Measurements from ENCODE around the gene ARNT2. TPM values are rescaled to one million over a fixed set of nuclear protein-coding genes. Genes with fewer than 3 reads are reported as not detected.

Gene ARNT2
- total and polyA plus RNA-seq, 2 experiments from 2014 or later: 3.9 to 5.3 TPM

GRCh38 chr15:80587007-80587406 lies 182.8 kb downstream of the ARNT2 start:
- Histone ChIP-seq H3K4me3 (no peak overlapping the region), H3K27me3 (no peaks in the 10 kb centered on the region), H3K79me2 (no peaks in the 10 kb centered on the region), H4K20me1 (ENCODE audit: insufficient read depth, poor library complexity, severe bottlenecking) (no peaks in the 10 kb centered on the region), H3K36me3 (replicated peaks; ENCODE audit: insufficient read depth, low read depth) (no peaks in the 10 kb centered on the region), H3K4me1 (ENCODE audit: insufficient read depth) (peaks cover 11% of the 10 kb centered on the region), H2AFZ (no peak overlapping the region), H3K9me3 (ENCODE audit: low read depth) (no peaks in the 10 kb centered on the region), H3K9me2 (replicated peaks; ENCODE audit: insufficient read depth) (no peaks in the 10 kb centered on the region), H3K4me2 (no peak overlapping the region), H3K27ac (no peak overlapping the region)
- 83% methylated on average over 2 of the region's 2 CpGs for WGBS (ENCODE audit: low lambda C conversion rate, missing lambda C conversion rate)
- no peak for TF ChIP-seq EZH2phosphoT487 (IDR thresholded peaks at IDR 0.05; ENCODE audit: low read depth, severe bottlenecking, unreplicated experiment)
- TF ChIP-seq, protein P1, sequence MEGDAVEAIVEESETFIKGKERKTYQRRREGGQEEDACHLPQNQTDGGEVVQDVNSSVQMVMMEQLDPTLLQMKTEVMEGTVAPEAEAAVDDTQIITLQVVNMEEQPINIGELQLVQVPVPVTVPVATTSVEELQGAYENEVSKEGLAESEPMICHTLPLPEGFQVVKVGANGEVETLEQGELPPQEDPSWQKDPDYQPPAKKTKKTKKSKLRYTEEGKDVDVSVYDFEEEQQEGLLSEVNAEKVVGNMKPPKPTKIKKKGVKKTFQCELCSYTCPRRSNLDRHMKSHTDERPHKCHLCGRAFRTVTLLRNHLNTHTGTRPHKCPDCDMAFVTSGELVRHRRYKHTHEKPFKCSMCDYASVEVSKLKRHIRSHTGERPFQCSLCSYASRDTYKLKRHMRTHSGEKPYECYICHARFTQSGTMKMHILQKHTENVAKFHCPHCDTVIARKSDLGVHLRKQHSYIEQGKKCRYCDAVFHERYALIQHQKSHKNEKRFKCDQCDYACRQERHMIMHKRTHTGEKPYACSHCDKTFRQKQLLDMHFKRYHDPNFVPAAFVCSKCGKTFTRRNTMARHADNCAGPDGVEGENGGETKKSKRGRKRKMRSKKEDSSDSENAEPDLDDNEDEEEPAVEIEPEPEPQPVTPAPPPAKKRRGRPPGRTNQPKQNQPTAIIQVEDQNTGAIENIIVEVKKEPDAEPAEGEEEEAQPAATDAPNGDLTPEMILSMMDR (IDR thresholded peaks at IDR 0.05; ENCODE audit: poor library complexity): no peak
- TF ChIP-seq EZH2 (IDR thresholded peaks at IDR 0.05; ENCODE audit: borderline replicate concordance): no peak
- no peak for DNase-seq (ENCODE audit: low spot score)

GRCh38 chr15:80587816-80588456 lies 183.8 kb downstream of the ARNT2 start:
- no peaks in the 10 kb centered on the region for H4K20me1 ChIP-seq (ENCODE audit: insufficient read depth, poor library complexity, severe bottlenecking)
- H3K4me3 ChIP-seq: no peak overlapping the region
- no peak overlapping the region for H3K4me2 ChIP-seq
- TF ChIP-seq, protein P1 (IDR thresholded peaks at IDR 0.05; ENCODE audit: poor library complexity): no peak
- no peak for TF ChIP-seq EZH2 (IDR thresholded peaks at IDR 0.05; ENCODE audit: borderline replicate concordance)
- TF ChIP-seq EZH2phosphoT487 (IDR thresholded peaks at IDR 0.05; ENCODE audit: low read depth, severe bottlenecking, unreplicated experiment): no peak
- peaks cover 11% of the 10 kb centered on the region for H3K4me1 ChIP-seq (ENCODE audit: insufficient read depth)
- H3K9me2 ChIP-seq (replicated peaks; ENCODE audit: insufficient read depth): no peaks in the 10 kb centered on the region
- H3K27ac ChIP-seq: peak overlapping the region; percentile 74
- WGBS (ENCODE audit: low lambda C conversion rate, missing lambda C conversion rate): 88% methylated on average over 8 of the region's 8 CpGs
- no peak overlapping the region for H2AFZ ChIP-seq
- H3K36me3 ChIP-seq (replicated peaks; ENCODE audit: insufficient read depth, low read depth): no peaks in the 10 kb centered on the region
- H3K79me2 ChIP-seq: no peaks in the 10 kb centered on the region
- no peaks in the 10 kb centered on the region for H3K9me3 ChIP-seq (ENCODE audit: low read depth)
- no peak for DNase-seq (ENCODE audit: low spot score)
- no peaks in the 10 kb centered on the region for H3K27me3 ChIP-seq

- no peaks in the 10 kb centered on the region for H3K9me2 ChIP-seq (replicated peaks; ENCODE audit: insufficient read depth)
- H3K4me1 ChIP-seq (ENCODE audit: insufficient read depth): peaks cover 11% of the 10 kb centered on the region
- TF ChIP-seq, protein P1 (IDR thresholded peaks at IDR 0.05; ENCODE audit: poor library complexity): no peak
- TF ChIP-seq EZH2 (IDR thresholded peaks at IDR 0.05; ENCODE audit: borderline replicate concordance): no peak
- 70% methylated on average over 6 of the region's 6 CpGs for WGBS (ENCODE audit: low lambda C conversion rate, missing lambda C conversion rate)
- no peak overlapping the region for H3K4me3 ChIP-seq
- no peaks in the 10 kb centered on the region for H3K36me3 ChIP-seq (replicated peaks; ENCODE audit: insufficient read depth, low read depth)
- peak overlapping the region; percentile 74 for H3K27ac ChIP-seq
- H2AFZ ChIP-seq: no peak overlapping the region
- H4K20me1 ChIP-seq (ENCODE audit: insufficient read depth, poor library complexity, severe bottlenecking): no peaks in the 10 kb centered on the region
- no peak overlapping the region for H3K4me2 ChIP-seq
- H3K79me2 ChIP-seq: no peaks in the 10 kb centered on the region
- no peaks in the 10 kb centered on the region for H3K27me3 ChIP-seq
- DNase-seq (ENCODE audit: low spot score): peak; percentile 72
- H3K9me3 ChIP-seq (ENCODE audit: low read depth): no peaks in the 10 kb centered on the region
Measured at GRCh38 chr15:80588801-80589200, 184.6 kb downstream of the ARNT2 start.

Data from hepatocyte (in vitro differentiated cells).